Activated B cell treated with CpG ODN at 0.5 μM for 24 hours (primary cell): Measurements from ENCODE around the gene WDR43. TPM values are rescaled to one million over a fixed set of nuclear protein-coding genes. Genes with fewer than 3 reads are reported as not detected.

Source experiments
- ATAC-seq: fragments of 200-7000 bp; cut with Tn5 transposase; one replicate; pipeline ENCODE4 v1.10.0; 2021; ENCODE audit warnings: low read depth, mild to moderate bottlenecking, moderate library complexity
- CTCF ChIA-PET: fragments of 350-600 bp; sonication (Branson Sonifier 250); formaldehyde crosslinking; loops from one replicate; lab custom pipeline; 2021; ENCODE audit warnings: antibody characterized with exemption; lab: Charles Lee
- POLR2A ChIA-PET: fragments of 350-600 bp; sonication (Branson Sonifier 250); formaldehyde crosslinking; loops from one replicate; lab custom pipeline; 2021; ENCODE audit warnings: antibody characterized with exemption; lab: Charles Lee
- DNase-seq: peaks from one replicate; pipeline ENCODE4 v3.0.0; 2022
- H3K27ac Mint-ChIP-seq: one replicate; pipeline ENCODE4 v1.8.0; 2020; ENCODE audit warnings: mixed read lengths
- H3K27me3 Mint-ChIP-seq: one replicate; pipeline ENCODE4 v1.8.0; 2021; ENCODE audit warnings: mixed read lengths
- H3K36me3 Mint-ChIP-seq: one replicate; pipeline ENCODE4 v1.8.0; 2021; ENCODE audit warnings: low read depth, mixed read lengths
- H3K4me1 Mint-ChIP-seq: one replicate; pipeline ENCODE4 v1.8.0; 2021; ENCODE audit warnings: mixed read lengths
- H3K4me3 Mint-ChIP-seq: one replicate; pipeline ENCODE4 v1.8.0; 2020; ENCODE audit warnings: mild to moderate bottlenecking, mixed read lengths
- H3K9me3 Mint-ChIP-seq: one replicate; pipeline ENCODE4 v1.8.0; 2020; ENCODE audit warnings: mixed read lengths
- intact Hi-C: fragments of 100-400 bp; cut with micrococcal nuclease; formaldehyde crosslinking; loops from one replicate; pipeline ENCODE4 v1.15.1; 2024
- total RNA-seq: library from RNA; stranded (reverse); gene quantifications from 2 replicates; pipeline ENCODE4 v1.2.3, GENCODE V29; 2022
- TF ChIP-seq, protein P1 (sequence below): fragments of 200-600 bp; IDR thresholded peaks from one replicate; pipeline ENCODE4 v1.8.0; 2022; ENCODE audit warnings: antibody characterized with exemption, mild to moderate bottlenecking

The WDR43 gene
- total RNA-seq, 1 donor from 2014 or later: 98.8 TPM

GRCh38 chr2:28906376-28906775 is 11.9 kb downstream of the WDR43 start:
- ATAC-seq (no peak), DNase-seq (no peak)
- H3K27me3 Mint-ChIP-seq: no peaks in the 10 kb centered on the region
- intact Hi-C loops: no loop called here
- no peak overlapping the region for H3K4me3 Mint-ChIP-seq
- peaks cover 5% of the 10 kb centered on the region for H3K4me1 Mint-ChIP-seq
- POLR2A ChIA-PET: interaction anchor here (1.3 kb wide), 1 partner anchor 12 kb away, joined by 5 read pairs; the partner anchor contains the start of gene WDR43
- TF ChIP-seq, protein P1, sequence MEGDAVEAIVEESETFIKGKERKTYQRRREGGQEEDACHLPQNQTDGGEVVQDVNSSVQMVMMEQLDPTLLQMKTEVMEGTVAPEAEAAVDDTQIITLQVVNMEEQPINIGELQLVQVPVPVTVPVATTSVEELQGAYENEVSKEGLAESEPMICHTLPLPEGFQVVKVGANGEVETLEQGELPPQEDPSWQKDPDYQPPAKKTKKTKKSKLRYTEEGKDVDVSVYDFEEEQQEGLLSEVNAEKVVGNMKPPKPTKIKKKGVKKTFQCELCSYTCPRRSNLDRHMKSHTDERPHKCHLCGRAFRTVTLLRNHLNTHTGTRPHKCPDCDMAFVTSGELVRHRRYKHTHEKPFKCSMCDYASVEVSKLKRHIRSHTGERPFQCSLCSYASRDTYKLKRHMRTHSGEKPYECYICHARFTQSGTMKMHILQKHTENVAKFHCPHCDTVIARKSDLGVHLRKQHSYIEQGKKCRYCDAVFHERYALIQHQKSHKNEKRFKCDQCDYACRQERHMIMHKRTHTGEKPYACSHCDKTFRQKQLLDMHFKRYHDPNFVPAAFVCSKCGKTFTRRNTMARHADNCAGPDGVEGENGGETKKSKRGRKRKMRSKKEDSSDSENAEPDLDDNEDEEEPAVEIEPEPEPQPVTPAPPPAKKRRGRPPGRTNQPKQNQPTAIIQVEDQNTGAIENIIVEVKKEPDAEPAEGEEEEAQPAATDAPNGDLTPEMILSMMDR: no peak
- H3K9me3 Mint-ChIP-seq: no peaks in the 10 kb centered on the region
- H3K36me3 Mint-ChIP-seq: peaks cover 80% of the 10 kb centered on the region
- no peak overlapping the region for H3K27ac Mint-ChIP-seq
- CTCF ChIA-PET: no interaction called here

DNA sequence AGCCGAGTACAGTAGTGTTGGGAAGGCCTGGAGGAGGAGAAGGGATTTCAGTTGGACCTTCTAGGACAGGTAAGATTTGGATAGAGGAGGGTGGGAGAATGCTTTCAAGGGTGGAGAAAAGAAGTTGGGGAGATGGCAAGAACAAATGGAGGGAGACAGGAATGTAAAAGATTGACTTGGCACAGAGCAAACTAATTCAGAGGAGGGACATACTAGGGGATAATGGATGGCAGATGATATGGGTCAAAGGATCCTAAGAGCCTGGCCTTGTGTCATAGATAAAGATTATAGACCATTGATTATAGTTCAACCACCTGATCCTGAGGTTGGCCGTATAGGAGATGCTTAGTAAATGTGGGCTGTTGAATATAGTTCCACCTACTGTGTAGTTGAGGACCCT is 12.4 kb downstream of the WDR43 start:
- intact Hi-C loops: no loop called here
- H3K27ac Mint-ChIP-seq: no peak overlapping the region

GRCh38 chr2:28908172-28908571 is 13.7 kb downstream of the WDR43 start:
- Mint-ChIP-seq H3K36me3 (peaks cover 80% of the 10 kb centered on the region), H3K9me3 (no peaks in the 10 kb centered on the region), H3K4me3 (no peak overlapping the region), H3K4me1 (peaks cover 3% of the 10 kb centered on the region), H3K27me3 (no peaks in the 10 kb centered on the region), H3K27ac (no peak overlapping the region)
- ATAC-seq: no peak
- intact Hi-C loops: no loop called here
- ChIA-PET CTCF (no interaction called here), POLR2A (no interaction called here)
- TF ChIP-seq, protein P1: no peak
- no peak for DNase-seq

More for the DNA sequence above, 12.4 kb downstream of the WDR43 start:
- Mint-ChIP-seq H3K9me3 (no peaks in the 10 kb centered on the region), H3K27me3 (no peaks in the 10 kb centered on the region), H3K4me3 (no peak overlapping the region), H3K36me3 (peaks cover 80% of the 10 kb centered on the region), H3K4me1 (peaks cover 3% of the 10 kb centered on the region)
- DNase-seq (no peak), ATAC-seq (no peak)
- TF ChIP-seq, protein P1: no peak
- CTCF ChIA-PET: no interaction called here
- POLR2A ChIA-PET: no interaction called here

DNA sequence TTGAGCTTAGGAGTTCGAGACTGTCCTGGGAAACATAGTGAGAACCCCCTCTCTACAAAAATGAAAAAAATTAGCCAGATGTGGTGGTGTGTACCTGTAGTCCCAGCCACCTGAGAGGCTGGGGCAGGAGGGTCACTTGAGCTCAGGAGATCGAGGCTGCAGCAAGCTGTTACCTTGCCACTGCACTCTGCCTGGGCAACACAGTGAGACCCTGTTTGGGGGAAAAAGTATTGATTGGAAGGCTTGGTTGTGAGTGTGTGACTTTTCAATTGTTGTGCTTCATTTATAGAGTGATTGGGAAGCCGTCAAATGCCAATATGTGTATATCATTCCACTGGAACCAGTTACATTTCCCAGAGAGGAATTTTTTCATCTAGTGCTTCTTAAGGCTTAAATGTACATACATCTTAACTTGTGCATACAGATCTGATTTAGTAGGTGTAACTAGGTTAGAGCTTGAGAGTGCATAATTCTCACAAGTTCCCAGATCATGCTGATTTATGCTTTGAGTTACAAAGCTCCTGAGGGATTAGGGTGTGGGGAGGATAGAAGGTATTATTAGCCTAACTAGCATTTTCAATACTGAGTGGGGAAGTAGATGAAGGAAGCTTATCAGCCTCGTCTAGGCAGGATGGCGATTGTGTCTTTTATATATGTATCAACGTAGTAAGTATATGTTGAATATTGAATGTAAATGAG is 15.3 kb downstream of the WDR43 start:
- POLR2A ChIA-PET: interaction anchor here (0.6 to 0.8 kb wide), 3 partner anchors 15 to 76 kb away, joined by 3 to 10 read pairs (median 3); partner anchors contain the start of gene WDR43
- Mint-ChIP-seq H3K27me3 (no peaks in the 10 kb centered on the region), H3K27ac (no peak overlapping the region), H3K36me3 (peaks cover 81% of the 10 kb centered on the region), H3K4me3 (no peak overlapping the region), H3K4me1 (peaks cover 3% of the 10 kb centered on the region), H3K9me3 (no peaks in the 10 kb centered on the region)
- TF ChIP-seq, protein P1: no peak
- CTCF ChIA-PET: no interaction called here
- no peak for ATAC-seq
- no peak for DNase-seq
- intact Hi-C loops: no loop called here

DNA sequence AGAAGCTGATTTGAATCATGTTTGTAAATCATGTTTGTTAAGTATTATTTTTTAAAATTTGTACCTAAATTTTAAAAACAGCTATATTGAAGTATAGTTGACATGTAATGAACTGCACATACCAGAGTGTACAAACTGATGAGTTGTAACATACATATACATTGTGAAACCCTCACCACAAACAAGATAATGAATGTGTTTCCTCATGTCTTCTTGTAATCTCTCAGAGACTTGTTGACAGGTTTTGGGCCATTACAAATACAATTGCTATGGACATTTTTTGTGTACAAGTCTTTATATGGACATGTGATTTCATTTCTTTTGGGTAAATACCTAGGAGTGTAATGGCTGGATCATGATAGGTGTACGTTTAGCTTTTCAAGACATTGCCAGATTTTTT is 21.5 kb downstream of the WDR43 start:
- POLR2A ChIA-PET: no interaction called here
- ATAC-seq: no peak

More for the DNA sequence above, 21.5 kb downstream of the WDR43 start:
- no peak overlapping the region for H3K27ac Mint-ChIP-seq
- H3K4me3 Mint-ChIP-seq: no peak overlapping the region
- CTCF ChIA-PET: no interaction called here
- no peaks in the 10 kb centered on the region for H3K4me1 Mint-ChIP-seq
- intact Hi-C loops: no loop called here
- TF ChIP-seq, protein P1: no peak
- H3K9me3 Mint-ChIP-seq: no peaks in the 10 kb centered on the region
- no peaks in the 10 kb centered on the region for H3K27me3 Mint-ChIP-seq
- DNase-seq: no peak
- peaks cover 73% of the 10 kb centered on the region for H3K36me3 Mint-ChIP-seq
